Measurements from ENCODE around the gene ZCCHC24. TPM values are rescaled to one million over a fixed set of nuclear protein-coding genes. Genes with fewer than 3 reads are reported as not detected.

The ZCCHC24 gene
- total and polyA plus RNA-seq, 8 donors: 9.7 to 60.3 (median 34.3) TPM

- DNase-seq: no peak
- peaks cover 0 to 91% (median 62%) of the 10 kb centered on the region in 4 donors for H3K4me1 ChIP-seq
- H3K27ac ChIP-seq: peak overlapping the region in 1 of 5 donors; percentile 53
- H3K36me3 ChIP-seq: peaks cover 5 to 33% (median 16%) of the 10 kb centered on the region in 4 donors
- 65 to 88% (median 83%) methylated on average over 4 of the region's 4 CpGs for WGBS, 5 donors
- intact Hi-C loops (cut with DNase I; ENCODE audit: low total_unique reads): no loop called here
- TF ChIP-seq CTCF (IDR thresholded peaks at IDR 0.05): no peak
- no peaks in the 10 kb centered on the region for H3K27me3 ChIP-seq
- H3K9me3 ChIP-seq: no peaks in the 10 kb centered on the region
- no peak overlapping the region for H3K4me3 ChIP-seq
Measured at GRCh38 chr10:79417731-79418130, 27.7 kb downstream of the ZCCHC24 start.

GRCh38 chr10:79417266-79417665, 28.2 kb downstream of the ZCCHC24 start:
- 53 to 87% (median 71%) methylated on average over 2 of the region's 2 CpGs for WGBS, 5 donors
- intact Hi-C loops (cut with DNase I; ENCODE audit: low total_unique reads): no loop called here
- TF ChIP-seq POLR2AphosphoS5 (IDR thresholded peaks at IDR 0.05): no peak
- no peak for TF ChIP-seq POLR2A (IDR thresholded peaks at IDR 0.05)
- no peak for TF ChIP-seq CTCF (IDR thresholded peaks at IDR 0.05)
- TF ChIP-seq EP300 (IDR thresholded peaks at IDR 0.05): no peak

GRCh38 chr10:79416578-79417255, 28.7 kb downstream of the ZCCHC24 start:
- WGBS, 5 donors: 80 to 89% (median 84%) methylated on average over 11 to 12 of the region's 12 CpGs
- Histone ChIP-seq H3K36me3 (peaks cover 5 to 33% (median 16%) of the 10 kb centered on the region in 4 donors), H3K27me3 (no peaks in the 10 kb centered on the region), H3K4me1 (peaks cover 0 to 81% (median 58%) of the 10 kb centered on the region in 4 donors), H3K27ac (peak overlapping the region in 1 of 5 donors; percentile 53), H3K9me3 (no peaks in the 10 kb centered on the region), H3K4me3 (no peak overlapping the region)
- TF ChIP-seq CTCF (IDR thresholded peaks at IDR 0.05): no peak
- TF ChIP-seq EP300 (IDR thresholded peaks at IDR 0.05): no peak
- TF ChIP-seq POLR2AphosphoS5 (IDR thresholded peaks at IDR 0.05): no peak
- intact Hi-C loops (cut with DNase I; ENCODE audit: low total_unique reads): no loop called here
- no peak for DNase-seq

More at GRCh38 chr10:79417266-79417665, 28.2 kb downstream of the ZCCHC24 start:
- Histone ChIP-seq H3K27ac (peak overlapping the region in 1 of 5 donors; percentile 53), H3K27me3 (no peaks in the 10 kb centered on the region), H3K36me3 (peaks cover 5 to 33% (median 16%) of the 10 kb centered on the region in 4 donors), H3K4me3 (no peak overlapping the region), H3K9me3 (no peaks in the 10 kb centered on the region), H3K4me1 (peaks cover 0 to 87% (median 61%) of the 10 kb centered on the region in 4 donors)
- DNase-seq: no peak

GRCh38 chr10:79415736-79416577, 29.5 kb downstream of the ZCCHC24 start:
- no peak for TF ChIP-seq POLR2AphosphoS5 (IDR thresholded peaks at IDR 0.05)
- no peak for TF ChIP-seq EP300 (IDR thresholded peaks at IDR 0.05)
- no peak for TF ChIP-seq CTCF (IDR thresholded peaks at IDR 0.05)
- TF ChIP-seq POLR2A (IDR thresholded peaks at IDR 0.05): no peak
- Histone ChIP-seq H3K27ac (peak overlapping the region in 4 of 5 donors; percentile 11 to 35 (median 27)), H3K27me3 (no peaks in the 10 kb centered on the region), H3K36me3 (peaks cover 5 to 33% (median 16%) of the 10 kb centered on the region in 4 donors), H3K4me1 (peaks cover 0 to 74% (median 52%) of the 10 kb centered on the region in 4 donors), H3K9me3 (no peaks in the 10 kb centered on the region), H3K4me3 (no peak overlapping the region)
- DNase-seq: no peak
- 70 to 82% (median 78%) methylated on average over 12 of the region's 12 CpGs for WGBS, 5 donors
- intact Hi-C loops (cut with DNase I; ENCODE audit: low total_unique reads): no loop called here

Measured in stomach (tissue), 9 donors.